Prostate gland (tissue), 2 donors: Measurements from ENCODE around the gene ANKRD13D. TPM values are rescaled to one million over a fixed set of nuclear protein-coding genes. Genes with fewer than 3 reads are reported as not detected.
A peak's percentile ranks its signal among the peaks of the same experiment; 100 is the strongest.

ENCODE experiments used
- DNase-seq: peaks from one replicate; pipeline ENCODE4 v3.0.0-alpha.2; 2019; ENCODE audit warnings: low spot score
- H3K27ac ChIP-seq, 2 donors: fragments of 200-600 bp; sonication (generic); 2 replicates each; pipeline ENCODE4 v1.5.1; 2017 to 2019
- H3K27me3 ChIP-seq: fragments of 200-600 bp; sonication (generic); replicated peaks from 2 replicates; pipeline ENCODE4 v1.5.1; 2019; ENCODE audit not compliant: insufficient read depth
- H3K36me3 ChIP-seq, 2 donors: fragments of 200-600 bp; sonication (generic); 1 replicate in 1 of 2; 2 replicates in 1 of 2; pipeline versions ENCODE4 v1.5.1 to v1.8.1; 2017 to 2019
- H3K4me1 ChIP-seq: fragments of 200-600 bp; sonication (generic); replicated peaks from 2 replicates; pipeline ENCODE4 v1.5.1; 2019
- H3K4me3 ChIP-seq, 2 donors: fragments of 200-600 bp; sonication (generic); 2 replicates each; pipeline ENCODE4 v1.5.1; 2017 to 2019
- H3K9me3 ChIP-seq: fragments of 200-600 bp; sonication (generic); 2 replicates; pipeline ENCODE4 v1.5.1; 2017
- POLR2A ChIP-seq: fragments of 450-650 bp; IDR thresholded peaks from one replicate; pipeline ENCODE4 v1.6.1; 2016; ENCODE audit warnings: antibody characterized with exemption, mild to moderate bottlenecking
- POLR2AphosphoS5 ChIP-seq: sonication (generic); formaldehyde crosslinking; IDR thresholded peaks from one replicate; pipeline ENCODE4 v1.6.1; 2017; ENCODE audit warnings: antibody characterized with exemption
- WGBS: methylation state at CpG from one replicate; pipeline ENCODE4 v1.1.5; 2018; 5-methylcytosine and 5-hydroxymethylcytosine counted together
- intact Hi-C: fragments of 100-400 bp; cut with DNase I; formaldehyde crosslinking; loops from one replicate; pipeline ENCODE4 v1.14.2; 2022
- total RNA-seq, 2 donors: library from RNA; depleted of rRNA; stranded (reverse); fragments of >200 nt; gene quantifications; one replicate each; pipeline ENCODE4 v1.1.0, GENCODE V29; 2016
- TF ChIP-seq, protein P1 (sequence below), 4 experiments: fragments of 200-600 bp in 2 of 4; fragments of 450-650 bp in 2 of 4; sonication (generic) in 2 of 4; IDR thresholded peaks; 1 replicate in 3 of 4; 2 replicates in 1 of 4; pipeline ENCODE4 v1.5.1; 2016 to 2019; ENCODE audit warnings: antibody characterized with exemption in 4 of 4, mild to moderate bottlenecking in 2 of 4, moderate library complexity in 2 of 4

The ANKRD13D gene
- total RNA-seq, 2 donors from 2014 or later: 35.9 to 75.3 TPM

DNA sequence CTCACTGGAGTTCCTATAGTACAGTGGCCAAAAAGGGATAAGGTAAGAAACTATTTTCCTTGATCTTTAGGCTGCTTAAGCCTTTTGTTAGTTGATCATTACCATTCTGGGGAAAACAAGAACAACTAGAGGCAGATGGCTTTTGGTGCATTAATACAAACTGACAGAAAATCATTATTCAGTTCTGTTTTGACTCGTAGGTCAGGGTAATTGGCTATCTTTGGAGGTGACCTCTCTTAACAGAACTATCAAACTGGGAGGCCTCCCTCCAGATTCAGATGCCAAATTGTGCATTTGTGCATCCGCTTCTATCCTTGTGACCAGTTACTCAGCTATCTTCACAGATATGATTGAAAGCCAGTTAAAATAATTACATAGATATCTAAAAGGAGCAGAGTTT lies 46.1 kb upstream of the ANKRD13D start:
- WGBS: 91% methylated on average over 2 of the region's 2 CpGs
- Histone ChIP-seq H3K27ac (no peak overlapping the region), H3K36me3 (peaks cover 8 to 15% of the 10 kb centered on the region in 2 donors), H3K9me3 (no peaks in the 10 kb centered on the region), H3K27me3 (no peaks in the 10 kb centered on the region), H3K4me1 (peaks cover 23% of the 10 kb centered on the region), H3K4me3 (no peak overlapping the region)
- no peak for DNase-seq
- no peak for TF ChIP-seq POLR2AphosphoS5
- TF ChIP-seq POLR2A: no peak
- intact Hi-C loops: loop anchor here (5.0 kb wide), 1 partner anchor 126 kb away; the partner anchor contains the start of gene KDM2A

DNA sequence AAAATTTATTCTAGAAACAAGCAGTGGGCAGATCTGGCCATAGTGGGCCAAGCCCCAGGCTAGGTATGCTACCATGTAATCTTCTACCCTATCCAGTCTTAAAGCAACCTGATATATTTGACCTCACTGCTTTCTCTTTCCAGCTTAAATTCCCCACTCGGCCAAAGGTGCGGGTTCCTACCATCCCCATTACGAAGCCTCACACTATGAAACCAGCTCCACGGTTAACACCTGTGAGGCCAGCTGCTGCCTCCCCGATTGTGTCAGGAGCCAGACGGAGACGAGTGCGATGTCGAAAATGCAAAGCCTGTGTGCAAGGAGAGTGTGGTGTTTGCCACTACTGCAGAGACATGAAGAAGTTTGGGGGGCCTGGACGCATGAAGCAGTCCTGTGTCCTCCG lies 44.1 kb upstream of the ANKRD13D start:
- no peak for DNase-seq
- TF ChIP-seq POLR2AphosphoS5 (no peak), POLR2A (no peak)
- TF ChIP-seq, protein P1, sequence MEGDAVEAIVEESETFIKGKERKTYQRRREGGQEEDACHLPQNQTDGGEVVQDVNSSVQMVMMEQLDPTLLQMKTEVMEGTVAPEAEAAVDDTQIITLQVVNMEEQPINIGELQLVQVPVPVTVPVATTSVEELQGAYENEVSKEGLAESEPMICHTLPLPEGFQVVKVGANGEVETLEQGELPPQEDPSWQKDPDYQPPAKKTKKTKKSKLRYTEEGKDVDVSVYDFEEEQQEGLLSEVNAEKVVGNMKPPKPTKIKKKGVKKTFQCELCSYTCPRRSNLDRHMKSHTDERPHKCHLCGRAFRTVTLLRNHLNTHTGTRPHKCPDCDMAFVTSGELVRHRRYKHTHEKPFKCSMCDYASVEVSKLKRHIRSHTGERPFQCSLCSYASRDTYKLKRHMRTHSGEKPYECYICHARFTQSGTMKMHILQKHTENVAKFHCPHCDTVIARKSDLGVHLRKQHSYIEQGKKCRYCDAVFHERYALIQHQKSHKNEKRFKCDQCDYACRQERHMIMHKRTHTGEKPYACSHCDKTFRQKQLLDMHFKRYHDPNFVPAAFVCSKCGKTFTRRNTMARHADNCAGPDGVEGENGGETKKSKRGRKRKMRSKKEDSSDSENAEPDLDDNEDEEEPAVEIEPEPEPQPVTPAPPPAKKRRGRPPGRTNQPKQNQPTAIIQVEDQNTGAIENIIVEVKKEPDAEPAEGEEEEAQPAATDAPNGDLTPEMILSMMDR (IDR thresholded peaks at IDR 0.05): no peak
- Histone ChIP-seq H3K4me3 (no peak overlapping the region), H3K36me3 (peaks cover 9 to 22% of the 10 kb centered on the region in 2 donors), H3K27me3 (no peaks in the 10 kb centered on the region), H3K9me3 (no peaks in the 10 kb centered on the region), H3K4me1 (peaks cover 17% of the 10 kb centered on the region), H3K27ac (no peak overlapping the region)
- 95% methylated on average over 11 of the region's 11 CpGs for WGBS
- intact Hi-C loops: no loop called here

DNA sequence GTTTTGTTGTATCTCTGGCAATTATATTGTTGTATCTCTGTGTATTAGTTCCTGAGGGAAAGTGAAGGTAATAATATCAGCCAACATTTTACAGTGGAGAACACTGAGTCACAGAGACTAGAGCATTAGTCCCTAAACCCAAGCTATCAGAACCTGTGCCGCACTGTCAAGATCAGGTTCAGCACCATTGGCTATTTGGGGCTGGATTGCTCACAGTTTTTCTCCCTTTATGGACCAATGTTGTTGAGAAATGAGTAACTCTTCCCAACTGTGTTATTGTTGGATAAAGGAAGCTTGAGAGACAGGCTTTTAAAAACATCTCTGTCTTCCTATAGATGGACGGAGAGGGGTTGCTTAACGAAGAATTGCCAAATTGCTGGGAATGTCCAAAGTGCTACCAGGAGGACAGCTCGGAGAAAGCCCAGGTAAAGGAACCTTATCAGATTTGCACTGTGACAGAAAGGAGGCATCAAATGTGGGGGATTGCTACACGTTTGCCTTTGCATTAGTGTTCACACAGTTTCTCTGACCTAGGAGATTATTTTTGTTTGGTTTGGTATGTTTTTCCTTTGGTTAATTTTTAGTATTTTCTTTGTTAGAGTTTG lies 41.1 kb upstream of the ANKRD13D start:
- Histone ChIP-seq H3K27ac (peak overlapping the region; percentile 53 to 56), H3K36me3 (peaks cover 22% of the 10 kb centered on the region in 2 donors)
- intact Hi-C loops: no loop called here

DNA sequence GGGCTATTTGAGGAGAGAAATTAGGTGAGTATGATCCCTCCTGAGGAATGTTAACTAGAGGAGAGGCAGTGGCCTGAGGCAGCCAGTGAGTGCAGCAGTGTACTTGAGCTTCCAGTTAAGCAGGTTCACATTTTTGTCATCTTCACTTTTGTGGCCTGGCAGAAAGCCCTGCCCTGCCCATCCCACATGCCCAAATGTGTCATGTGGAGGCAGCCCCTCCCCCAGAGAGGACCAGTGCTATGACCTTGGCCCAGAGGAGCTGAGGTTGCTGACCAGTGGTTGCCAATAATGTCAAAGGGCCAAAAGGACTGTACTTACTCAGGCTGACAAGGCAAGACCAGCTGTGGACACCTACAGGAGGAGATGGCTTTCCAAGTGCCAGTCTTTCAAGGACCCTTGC lies 40.5 kb upstream of the ANKRD13D start:
- TF ChIP-seq, protein P1 (IDR thresholded peaks at IDR 0.05): no peak
- peak; percentile 93 for TF ChIP-seq POLR2AphosphoS5
- H3K27ac ChIP-seq: peak overlapping the region; percentile 45 to 56
- peak; percentile 89 for DNase-seq
- H3K4me1 ChIP-seq: peaks cover 14% of the 10 kb centered on the region
- peaks cover 22 to 26% of the 10 kb centered on the region in 2 donors for H3K36me3 ChIP-seq
- intact Hi-C loops: no loop called here
- no peak overlapping the region for H3K4me3 ChIP-seq
- no peaks in the 10 kb centered on the region for H3K9me3 ChIP-seq
- no peaks in the 10 kb centered on the region for H3K27me3 ChIP-seq

More for the DNA sequence above, 41.1 kb upstream of the ANKRD13D start:
- 65% methylated on average over 5 of the region's 5 CpGs for WGBS
- TF ChIP-seq, protein P1 (IDR thresholded peaks at IDR 0.05): no peak
- H3K27me3 ChIP-seq: no peaks in the 10 kb centered on the region
- H3K4me3 ChIP-seq: no peak overlapping the region
- DNase-seq: no peak
- H3K4me1 ChIP-seq: peaks cover 14% of the 10 kb centered on the region
- H3K9me3 ChIP-seq: no peaks in the 10 kb centered on the region

DNA sequence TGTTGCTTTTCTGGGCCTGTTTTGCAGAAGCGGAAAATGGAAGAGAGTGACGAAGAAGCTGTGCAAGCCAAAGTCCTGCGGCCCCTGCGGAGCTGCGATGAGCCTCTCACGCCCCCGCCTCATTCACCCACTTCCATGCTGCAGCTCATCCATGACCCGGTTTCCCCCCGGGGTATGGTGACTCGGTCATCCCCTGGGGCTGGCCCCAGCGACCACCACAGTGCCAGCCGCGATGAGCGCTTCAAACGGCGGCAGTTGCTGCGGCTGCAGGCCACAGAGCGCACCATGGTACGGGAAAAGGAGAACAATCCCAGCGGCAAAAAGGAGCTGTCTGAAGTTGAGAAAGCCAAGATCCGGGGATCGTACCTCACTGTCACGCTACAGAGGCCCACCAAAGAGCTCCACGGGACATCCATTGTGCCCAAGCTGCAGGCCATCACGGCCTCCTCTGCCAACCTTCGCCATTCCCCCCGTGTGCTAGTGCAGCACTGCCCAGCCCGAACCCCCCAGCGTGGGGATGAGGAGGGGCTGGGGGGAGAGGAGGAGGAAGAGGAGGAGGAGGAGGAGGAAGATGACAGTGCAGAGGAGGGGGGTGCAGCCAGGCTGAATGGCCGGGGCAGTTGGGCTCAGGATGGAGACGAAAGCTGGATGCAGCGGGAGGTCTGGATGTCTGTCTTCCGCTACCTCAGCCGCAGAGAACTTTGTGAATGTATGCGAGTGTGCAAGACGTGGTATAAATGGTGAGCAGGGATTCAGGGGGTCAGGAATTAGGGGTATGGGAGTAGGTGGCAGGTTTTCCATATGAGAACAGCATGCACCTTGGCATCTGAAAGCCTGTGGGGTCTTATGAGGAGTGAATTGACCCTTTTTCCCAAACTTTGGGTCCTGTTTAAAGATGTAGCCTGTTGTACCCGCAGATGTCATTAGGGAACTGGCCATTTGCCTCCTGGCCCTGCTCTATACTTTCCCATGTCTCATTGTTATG lies 38.8 kb upstream of the ANKRD13D start:
- 85% methylated on average over 37 of the region's 37 CpGs for WGBS
- peaks cover 39 to 40% of the 10 kb centered on the region in 2 donors for H3K36me3 ChIP-seq
- peaks cover 7% of the 10 kb centered on the region for H3K4me1 ChIP-seq

More for the DNA sequence above, 38.8 kb upstream of the ANKRD13D start:
- TF ChIP-seq, protein P1 (IDR thresholded peaks at IDR 0.05): no peak
- no peak for TF ChIP-seq POLR2A
- Histone ChIP-seq H3K9me3 (no peaks in the 10 kb centered on the region), H3K4me3 (no peak overlapping the region), H3K27ac (no peak overlapping the region), H3K27me3 (no peaks in the 10 kb centered on the region)
- DNase-seq: no peak
- intact Hi-C loops: no loop called here
